Left forelimb (tissue), 1 donor: Measurements from ENCODE around the gene NPAS2.

Source experiments
- DNase-seq: peaks from one replicate; pipeline ENCODE4 v3.0.0-alpha.2; 2018; ENCODE audit warnings: low spot score

NPAS2 gene

GRCh38 chr2:100821911-100822265 is 1.9 kb downstream of the NPAS2 start:
- no peak for DNase-seq

- no peak for DNase-seq
These were observed 2.8 kb downstream of the NPAS2 start for GRCh38 chr2:100822587-100823248.

- no peak for DNase-seq
These were observed 3.9 kb downstream of the NPAS2 start for GRCh38 chr2:100823665-100824438.

- no peak for DNase-seq
These were observed 4.9 kb downstream of the NPAS2 start for GRCh38 chr2:100824842-100825241.

- no peak for DNase-seq
These were observed 6.6 kb downstream of the NPAS2 start for GRCh38 chr2:100826494-100826893.

- no peak for DNase-seq
These were observed 11.3 kb downstream of the NPAS2 start for GRCh38 chr2:100831158-100831750.

- no peak for DNase-seq
These were observed 11.9 kb downstream of the NPAS2 start for GRCh38 chr2:100831831-100832230.

GRCh38 chr2:100832885-100833284 is 12.9 kb downstream of the NPAS2 start:
- DNase-seq: no peak

- no peak for DNase-seq
These were observed 13.4 kb downstream of the NPAS2 start for GRCh38 chr2:100833331-100833730.

- DNase-seq: no peak
These were observed 14.3 kb downstream of the NPAS2 start for GRCh38 chr2:100834221-100834620.

GRCh38 chr2:100835006-100835659 is 15.2 kb downstream of the NPAS2 start:
- no peak for DNase-seq

GRCh38 chr2:100840519-100840918 is 20.6 kb downstream of the NPAS2 start:
- no peak for DNase-seq

- no peak for DNase-seq
These were observed 22.4 kb downstream of the NPAS2 start for GRCh38 chr2:100842241-100842922.

- no peak for DNase-seq
These were observed 24.6 kb downstream of the NPAS2 start for GRCh38 chr2:100844514-100844913.

GRCh38 chr2:100845141-100845991 is 25.4 kb downstream of the NPAS2 start:
- DNase-seq: no peak

- no peak for DNase-seq
These were observed 26.8 kb downstream of the NPAS2 start for GRCh38 chr2:100846716-100847115.

GRCh38 chr2:100852447-100852846 is 32.5 kb downstream of the NPAS2 start:
- DNase-seq: no peak

- DNase-seq: no peak
These were observed 33.3 kb downstream of the NPAS2 start for GRCh38 chr2:100852999-100853908.

- no peak for DNase-seq
These were observed 34.2 kb downstream of the NPAS2 start for GRCh38 chr2:100853909-100854810.
